Activated CD4-positive, CD25-positive, alpha-beta regulatory T cell (primary cell): ENCODE results near the gene STRN4.
A peak's percentile ranks its signal among the peaks of the same experiment; 100 is the strongest.
"Not testable (repeated sequence)": the region's sequence is repeated elsewhere in the genome, so short reads cannot be mapped to it uniquely, and the experiment has no call there.

Experiments
- DNase-seq, 4 experiments: peaks; one replicate each; lab custom pipeline; 2025; lab: John Stamatoyannopoulos, UW

The STRN4 gene

GRCh38 chr19:46772170-46773017, 26.1 kb upstream of the STRN4 start:
- DNase-seq, result no peak

- not testable (repeated sequence) for DNase-seq
Measured at GRCh38 chr19:46768746-46769145, 22.5 kb upstream of the STRN4 start.

- peak in 2 of 4 experiments; percentile 29 to 34 for DNase-seq
Measured at GRCh38 chr19:46766569-46767317, 20.5 kb upstream of the STRN4 start.

GRCh38 chr19:46764817-46765291, 18.6 kb upstream of the STRN4 start:
- no peak for DNase-seq

- DNase-seq, result no peak
Measured at GRCh38 chr19:46762245-46762890, 16.1 kb upstream of the STRN4 start.

GRCh38 chr19:46761418-46761831, 15.2 kb upstream of the STRN4 start:
- no peak for DNase-seq

- DNase-seq, result not testable (repeated sequence)
Measured at GRCh38 chr19:46760897-46761296, 14.6 kb upstream of the STRN4 start.

GRCh38 chr19:46760363-46760762, 14.1 kb upstream of the STRN4 start:
- DNase-seq, result no peak

GRCh38 chr19:46759817-46760333, 13.6 kb upstream of the STRN4 start:
- no peak for DNase-seq

GRCh38 chr19:46759206-46759605, 13.0 kb upstream of the STRN4 start:
- no peak for DNase-seq

GRCh38 chr19:46756544-46756888, 10.3 kb upstream of the STRN4 start:
- DNase-seq, result no peak

- DNase-seq, result no peak
Measured at GRCh38 chr19:46755853-46756543, 9.7 kb upstream of the STRN4 start.

GRCh38 chr19:46755077-46755852, 9.0 kb upstream of the STRN4 start:
- DNase-seq, result no peak

GRCh38 chr19:46753420-46754155, 7.3 kb upstream of the STRN4 start:
- peak in 3 of 4 experiments; percentile 28 to 48 (median 32) for DNase-seq

GRCh38 chr19:46748325-46749109, 2.3 kb upstream of the STRN4 start:
- peak; percentile 41 to 70 (median 57) for DNase-seq

GRCh38 chr19:46745521-46746280, 549 bp downstream of the STRN4 start, which contains the start of gene FKRP:
TSS of gene FKRP (plus strand) at chr19:46746057. CDS start at chr19:46755451, 9,394 bp downstream.
- DNase-seq, result peak in 3 of 4 experiments; percentile 12 to 29 (median 22)

- DNase-seq, result no peak
Measured at GRCh38 chr19:46745030-46745429, 1.2 kb downstream of the STRN4 start.

GRCh38 chr19:46744005-46744691, 2.1 kb downstream of the STRN4 start:
- no peak for DNase-seq
